NCI-H2227 (cell line): Measurements from ENCODE around the gene FRK.
"Not testable (repeated sequence)": the region's sequence is repeated elsewhere in the genome, so short reads cannot be mapped to it uniquely, and the experiment has no call there.

Experiments used
- DNase-seq: peaks from one replicate; lab custom pipeline; 2025; ENCODE audit not compliant: unreplicated experiment; lab: John Stamatoyannopoulos, UW

The FRK gene, protein sequence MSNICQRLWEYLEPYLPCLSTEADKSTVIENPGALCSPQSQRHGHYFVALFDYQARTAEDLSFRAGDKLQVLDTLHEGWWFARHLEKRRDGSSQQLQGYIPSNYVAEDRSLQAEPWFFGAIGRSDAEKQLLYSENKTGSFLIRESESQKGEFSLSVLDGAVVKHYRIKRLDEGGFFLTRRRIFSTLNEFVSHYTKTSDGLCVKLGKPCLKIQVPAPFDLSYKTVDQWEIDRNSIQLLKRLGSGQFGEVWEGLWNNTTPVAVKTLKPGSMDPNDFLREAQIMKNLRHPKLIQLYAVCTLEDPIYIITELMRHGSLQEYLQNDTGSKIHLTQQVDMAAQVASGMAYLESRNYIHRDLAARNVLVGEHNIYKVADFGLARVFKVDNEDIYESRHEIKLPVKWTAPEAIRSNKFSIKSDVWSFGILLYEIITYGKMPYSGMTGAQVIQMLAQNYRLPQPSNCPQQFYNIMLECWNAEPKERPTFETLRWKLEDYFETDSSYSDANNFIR

DNA sequence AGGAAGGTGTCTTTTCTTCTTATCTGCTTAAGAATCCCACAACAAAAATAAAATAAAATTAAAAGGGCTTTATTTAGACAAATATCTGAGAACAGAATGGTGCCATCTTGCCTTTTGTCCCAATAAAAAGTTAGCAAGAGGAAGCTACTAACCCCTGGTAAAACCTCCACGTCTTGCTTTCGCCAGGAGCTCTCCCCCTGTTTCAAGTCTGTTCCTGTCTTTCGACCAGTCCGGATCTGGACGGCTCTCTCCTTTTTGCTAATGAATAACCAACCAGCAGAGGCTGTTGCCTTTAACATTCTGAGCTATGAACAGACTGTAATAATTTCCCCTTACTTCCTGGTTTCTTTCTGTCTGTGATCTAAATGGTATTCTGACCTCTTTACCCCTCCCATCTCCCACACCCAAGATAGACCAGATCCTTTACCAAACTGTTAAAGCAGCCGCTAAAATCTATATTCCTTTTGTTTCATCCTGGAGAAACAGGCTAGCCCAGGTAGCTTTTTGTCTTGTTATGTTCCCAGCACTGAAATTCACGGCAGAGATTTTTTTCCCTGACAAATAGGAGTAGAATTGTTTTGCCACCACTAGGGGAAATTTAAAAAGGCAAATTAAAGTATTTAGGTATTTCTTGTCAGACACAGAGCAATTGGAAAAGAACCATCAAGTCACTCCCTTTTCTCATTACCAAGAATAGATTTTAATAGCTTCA lies at the start of gene FRK:
Gene FRK, minus strand, starts transcription at position 320 of the 712 bp plus-strand sequence. CDS start 580 bp downstream, outside the sequence.
- DNase-seq: peak; percentile 11

DNA sequence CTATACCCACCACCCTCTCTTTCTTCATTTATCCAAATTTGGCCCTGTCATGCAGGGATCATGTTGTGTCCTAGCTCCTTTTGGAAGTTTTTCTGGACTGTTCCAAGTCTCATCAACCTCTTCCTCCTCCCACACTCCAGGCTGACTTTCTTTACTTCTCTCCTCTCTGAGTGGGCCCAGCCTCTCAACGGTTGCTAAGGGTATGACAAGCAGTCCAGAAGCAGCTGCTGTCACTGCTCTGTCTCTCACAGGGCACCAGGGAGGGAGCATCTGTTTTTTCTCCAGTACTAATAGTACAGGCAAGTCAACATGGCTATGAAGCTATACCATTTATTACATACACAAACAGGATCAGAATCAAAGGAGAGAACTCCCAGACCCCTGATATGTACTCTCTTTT lies 48.1 kb upstream of the FRK start:
- no peak for DNase-seq

DNA sequence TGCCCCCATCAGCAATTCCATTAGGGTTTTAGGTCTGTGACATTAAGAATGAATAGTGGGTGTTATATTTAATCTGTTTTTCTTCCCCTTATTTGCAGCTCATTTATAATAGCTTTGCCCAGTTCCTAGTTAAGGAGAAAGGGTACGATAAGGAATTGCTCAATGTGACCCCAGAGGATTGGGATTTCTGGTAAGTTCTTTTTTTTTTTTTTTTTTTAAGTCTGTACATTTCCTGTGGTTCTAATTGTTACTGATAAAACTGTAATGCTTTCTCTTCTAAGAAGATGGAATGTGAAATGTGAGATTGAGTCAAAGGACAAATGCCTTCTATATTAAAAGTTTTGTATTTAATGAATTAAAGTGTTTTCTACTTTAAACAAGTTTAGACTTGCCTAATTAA lies 45.5 kb upstream of the FRK start:
- no peak for DNase-seq

DNA sequence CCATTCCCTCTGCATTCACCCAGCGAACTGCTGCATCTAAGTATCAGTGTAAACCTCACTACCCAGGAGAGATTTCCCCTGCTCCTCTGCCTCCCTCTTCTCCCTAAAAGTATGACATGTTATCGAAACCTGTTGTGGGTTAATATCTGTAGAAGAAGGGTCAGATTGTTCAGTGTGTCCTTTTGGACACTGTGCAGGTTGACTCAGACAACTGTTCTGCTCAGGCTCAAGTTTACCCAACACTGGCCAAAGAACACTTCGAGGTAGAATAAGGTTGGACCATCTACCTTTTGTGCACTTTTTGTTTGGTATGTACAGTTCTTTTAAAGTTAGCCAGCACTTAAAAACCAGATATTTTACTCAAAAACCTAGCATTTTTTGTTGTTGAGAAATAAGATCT lies 44.6 kb upstream of the FRK start:
- no peak for DNase-seq

DNA sequence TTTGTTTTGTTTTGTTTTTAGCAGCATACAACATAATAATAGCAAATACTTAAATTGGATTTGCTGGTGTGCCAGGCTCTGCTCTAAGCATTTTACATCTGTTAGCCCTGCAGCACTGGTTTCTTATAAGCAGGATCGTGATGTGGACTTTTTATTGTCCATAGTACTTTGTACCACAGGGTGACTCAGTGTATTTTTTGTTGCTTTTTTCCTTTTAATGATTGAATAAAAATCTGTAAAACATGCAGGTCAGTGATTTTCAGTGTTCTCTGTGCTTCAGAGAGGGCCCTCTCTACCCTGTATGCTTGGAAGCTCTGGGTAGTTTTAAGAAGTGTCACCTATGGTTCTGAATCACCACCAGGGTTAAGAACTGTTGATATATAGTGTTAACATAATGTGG lies 43.9 kb upstream of the FRK start:
- DNase-seq: no peak

DNA sequence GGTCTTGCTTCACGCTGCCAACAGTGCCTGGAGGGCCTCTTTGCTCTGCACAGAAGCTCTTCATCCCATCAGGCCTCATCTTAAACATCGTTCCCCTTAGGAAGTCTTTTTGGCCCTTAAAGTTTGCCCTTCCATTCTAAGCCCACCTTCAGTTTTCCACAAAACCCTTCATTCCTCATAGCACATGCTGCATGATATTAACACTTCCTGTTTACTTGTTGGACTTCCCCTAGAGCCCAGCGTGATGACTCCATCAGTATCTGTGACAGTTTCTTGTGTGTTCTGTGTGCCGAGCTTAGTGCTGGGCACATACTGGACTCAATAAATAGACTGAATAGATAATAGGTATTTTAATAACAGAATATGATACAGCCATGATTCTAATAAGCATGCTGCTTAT lies 42.2 kb upstream of the FRK start:
- no peak for DNase-seq

DNA sequence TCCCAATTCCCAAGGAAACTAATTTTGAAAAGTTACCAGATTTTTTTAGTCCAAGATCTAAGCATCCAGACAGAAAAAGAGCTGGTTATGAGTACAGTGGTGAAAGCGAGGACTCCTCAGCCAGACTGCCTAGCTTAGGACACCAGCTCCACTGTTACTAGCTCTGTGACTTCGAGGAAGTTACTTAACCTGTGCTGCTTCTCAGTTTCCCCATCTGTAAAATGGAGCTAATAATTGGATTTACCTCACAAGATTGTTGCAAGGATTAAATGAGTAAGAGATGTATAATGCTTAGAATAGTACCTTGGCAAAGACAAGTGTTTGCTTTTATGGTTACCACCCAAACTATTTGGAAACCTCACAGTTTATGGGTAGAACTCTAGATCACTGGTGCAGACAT lies 41.1 kb upstream of the FRK start:
- DNase-seq: no peak

DNA sequence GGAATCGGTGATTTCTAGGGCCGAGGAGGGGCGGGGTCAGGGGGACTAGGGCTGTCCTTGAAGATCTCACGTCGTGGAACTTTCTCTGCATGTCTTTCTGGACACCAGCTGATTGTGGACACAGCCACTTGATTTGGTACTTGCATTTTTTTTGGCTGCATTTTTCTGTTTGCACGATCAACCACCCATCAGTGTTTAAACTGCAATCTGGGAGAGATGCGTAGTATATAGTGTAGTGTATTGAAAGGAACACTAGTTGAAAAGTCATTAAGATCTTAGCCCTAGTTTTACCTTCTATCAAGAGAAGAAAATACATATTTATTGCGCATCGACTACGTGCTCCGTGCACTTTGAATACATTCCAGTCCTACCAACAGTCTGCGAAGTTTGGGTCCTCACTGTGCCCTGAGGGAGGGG lies 40.6 kb upstream of the FRK start:
- DNase-seq: no peak

DNA sequence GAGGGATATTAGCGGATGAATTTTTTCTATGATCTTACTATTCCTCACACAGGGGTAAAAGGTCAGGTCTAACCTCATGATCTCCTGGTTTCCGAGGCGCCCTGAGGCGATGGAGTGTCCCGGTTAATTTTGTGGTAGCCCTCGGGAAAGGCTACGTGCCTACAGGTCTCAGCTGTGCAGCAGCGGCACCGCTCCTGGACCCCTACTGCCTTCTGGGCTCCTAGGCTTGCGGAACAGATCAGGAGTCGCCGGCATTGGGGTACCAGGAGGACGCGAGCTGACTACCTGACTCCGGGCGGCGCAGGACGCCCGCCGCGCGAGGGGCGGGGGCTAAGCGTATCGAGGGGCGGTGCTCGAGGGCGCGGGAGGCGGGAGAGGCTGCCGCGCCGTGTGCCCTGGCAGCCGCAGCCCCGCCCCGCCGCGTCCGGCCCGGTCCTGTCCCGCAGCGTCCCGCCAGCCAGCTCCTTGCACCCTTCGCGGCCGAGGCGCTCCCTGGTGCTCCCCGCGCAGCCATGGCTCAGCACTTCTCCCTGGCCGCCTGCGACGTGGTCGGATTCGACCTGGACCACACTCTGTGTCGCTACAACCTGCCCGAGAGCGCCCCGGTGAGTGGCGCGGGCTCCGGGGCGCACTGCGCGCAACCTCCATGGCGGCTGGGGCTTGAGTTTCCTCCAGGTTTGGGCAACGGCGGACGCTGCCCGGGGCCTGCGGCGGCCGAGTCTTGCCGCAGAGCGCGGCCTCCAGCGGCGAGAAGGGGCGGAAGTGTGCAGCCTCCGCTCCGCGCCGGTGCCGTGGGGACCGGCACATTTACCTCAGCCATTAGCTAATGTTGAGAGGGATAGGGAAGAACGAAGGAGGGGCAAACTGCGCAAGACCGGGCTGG lies 40.0 kb upstream of the FRK start, which contains the start of gene NT5DC1:
Gene NT5DC1, plus strand, starts transcription at position 435 of the 883 bp plus-strand sequence. Its CDS starts 78 bp downstream, at position 513.
- DNase-seq: peak; percentile 83

DNA sequence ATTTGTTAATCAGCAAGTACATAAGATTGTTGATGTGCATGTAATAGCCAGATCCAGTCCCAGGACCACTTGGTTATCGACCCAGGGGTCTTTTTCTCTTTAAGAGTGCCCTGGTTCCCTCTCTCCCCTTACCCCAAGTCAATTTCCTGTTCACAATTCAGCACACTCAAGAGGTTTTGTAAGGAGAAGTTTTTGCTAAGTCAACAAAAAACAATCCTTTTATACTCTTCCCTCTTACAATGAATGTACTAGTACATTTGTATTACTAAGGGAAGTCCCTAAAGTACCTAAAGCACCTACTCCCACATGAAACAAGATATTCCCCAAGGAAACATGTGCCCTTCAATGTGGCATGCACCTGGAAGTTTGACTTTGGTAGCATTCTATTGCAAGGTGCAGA lies 38.3 kb upstream of the FRK start:
- DNase-seq: no peak

DNA sequence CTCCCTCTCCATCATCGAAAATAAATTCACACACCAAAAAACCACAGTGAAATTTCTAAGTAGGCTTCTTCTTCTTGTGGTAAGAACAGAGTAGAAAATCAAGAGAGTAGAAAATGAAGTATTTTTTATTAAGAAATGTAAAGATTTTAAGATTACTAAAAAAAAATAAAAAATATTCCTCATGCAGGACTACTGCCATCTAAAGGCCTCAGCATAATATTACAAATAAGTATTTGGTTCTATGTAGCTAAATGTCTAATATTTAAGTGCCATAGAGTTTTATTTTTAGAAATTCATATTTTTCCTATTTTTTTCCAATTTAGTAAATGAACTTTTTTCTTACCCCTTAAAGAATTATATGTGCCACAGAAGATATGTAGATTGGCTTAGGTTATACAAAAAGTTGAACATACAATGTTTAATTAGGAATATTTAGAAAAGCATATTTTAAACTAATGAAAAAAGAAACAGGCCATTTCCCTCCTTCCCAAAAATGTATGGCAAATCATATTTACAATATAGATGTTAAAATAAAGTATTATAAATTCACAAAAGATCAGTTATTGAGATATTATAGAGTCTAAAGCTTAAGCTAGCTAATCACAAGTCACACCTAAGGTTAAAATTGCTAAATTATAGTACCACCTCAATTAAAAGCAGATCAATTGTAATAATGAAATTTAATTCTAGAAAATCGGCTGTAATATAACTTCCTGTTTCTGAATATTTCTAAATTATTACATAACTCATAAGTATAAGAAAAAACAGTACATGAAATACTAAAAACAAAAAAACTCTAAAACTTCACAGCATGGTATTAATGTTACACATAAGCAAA lies 36.5 kb upstream of the FRK start:
- no peak for DNase-seq

DNA sequence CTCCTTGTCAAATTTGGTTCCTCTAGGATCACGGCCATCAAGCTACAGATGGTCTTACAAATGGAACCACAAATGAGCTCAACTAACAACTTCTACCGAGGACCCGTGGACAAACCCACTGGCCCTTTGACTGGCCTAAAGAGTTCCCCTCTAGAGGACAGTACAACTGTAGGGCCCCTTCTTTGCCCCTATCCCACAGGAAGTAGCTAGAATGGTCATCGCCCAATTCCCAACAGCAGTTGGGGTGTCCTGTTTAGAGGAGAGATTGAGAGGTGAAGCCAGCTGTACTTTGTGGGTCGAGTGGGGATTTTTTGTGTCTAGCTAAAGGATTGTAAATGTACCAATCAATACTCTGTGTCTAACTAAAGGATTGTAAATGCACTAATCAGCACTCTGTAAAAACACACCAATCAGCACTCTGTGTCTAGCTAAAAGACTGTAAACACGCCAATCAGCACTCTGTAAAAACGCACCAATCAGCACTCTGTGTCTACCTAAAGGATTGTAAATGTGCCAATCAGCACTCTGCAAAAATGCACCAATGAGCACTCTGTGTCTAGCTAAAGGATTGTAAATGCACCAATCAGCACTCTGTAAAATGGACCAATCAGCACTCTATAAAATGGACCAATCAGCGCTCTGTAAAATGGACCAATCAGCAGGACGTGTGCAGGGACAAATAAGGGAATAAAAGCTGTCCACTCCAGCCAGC lies 35.5 kb upstream of the FRK start:
- DNase-seq: not testable (repeated sequence)

DNA sequence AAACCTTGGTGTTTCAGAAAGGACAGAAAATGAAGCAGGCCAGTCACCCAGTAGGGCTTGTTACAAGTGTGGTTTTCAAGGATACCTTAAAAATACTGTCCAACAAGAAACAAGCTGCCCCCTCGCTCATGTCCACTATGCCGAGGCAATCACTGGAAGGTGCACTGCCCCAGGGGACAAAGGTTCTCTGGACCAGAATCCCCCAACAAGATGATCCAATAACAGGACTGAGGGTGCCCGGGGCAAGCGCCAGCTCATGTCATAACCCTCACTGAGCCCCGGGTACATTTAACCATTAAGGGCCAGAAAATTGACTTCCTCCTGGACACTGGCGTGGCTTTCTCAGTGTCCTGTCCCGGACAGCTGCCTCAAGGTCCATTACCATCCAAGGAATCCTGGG lies 33.4 kb upstream of the FRK start:
- DNase-seq: no peak

DNA sequence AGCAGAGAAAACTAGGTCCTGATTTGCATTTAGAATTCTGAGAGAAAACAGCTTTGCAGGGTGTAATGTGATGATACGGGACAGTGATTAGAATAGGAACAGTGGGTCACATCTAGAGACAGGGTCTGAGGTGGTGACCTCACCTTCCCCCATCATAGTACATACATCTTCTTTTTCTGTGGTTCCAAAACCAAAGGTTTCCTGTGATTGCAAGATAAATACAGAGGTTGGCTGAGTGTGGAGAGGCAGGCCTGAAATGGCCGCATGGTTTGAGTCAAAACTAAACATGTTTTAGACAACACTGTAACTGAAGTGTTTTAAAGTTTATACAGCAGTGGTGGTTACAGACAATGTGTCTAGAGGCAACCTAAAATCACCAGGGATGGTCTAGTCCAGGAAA lies 29.6 kb upstream of the FRK start:
- DNase-seq: no peak

DNA sequence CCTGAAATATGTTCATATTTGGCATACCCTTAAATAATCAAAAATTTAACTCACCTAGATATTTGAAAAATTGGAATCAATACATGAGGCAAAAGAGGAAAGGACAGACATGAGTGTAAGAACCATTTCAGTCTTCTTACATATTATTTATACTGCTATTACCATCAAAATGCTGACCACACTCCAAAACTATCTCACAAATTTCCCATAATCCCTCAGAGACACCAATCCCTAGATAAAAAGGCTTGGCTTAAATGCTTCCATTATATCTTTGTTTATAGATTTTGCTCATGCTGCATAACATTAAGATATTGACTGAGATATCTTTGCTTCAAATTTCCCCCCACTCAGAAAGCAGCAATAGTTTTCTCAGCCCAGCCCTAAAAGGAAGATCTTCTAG lies 28.3 kb upstream of the FRK start:
- no peak for DNase-seq

DNA sequence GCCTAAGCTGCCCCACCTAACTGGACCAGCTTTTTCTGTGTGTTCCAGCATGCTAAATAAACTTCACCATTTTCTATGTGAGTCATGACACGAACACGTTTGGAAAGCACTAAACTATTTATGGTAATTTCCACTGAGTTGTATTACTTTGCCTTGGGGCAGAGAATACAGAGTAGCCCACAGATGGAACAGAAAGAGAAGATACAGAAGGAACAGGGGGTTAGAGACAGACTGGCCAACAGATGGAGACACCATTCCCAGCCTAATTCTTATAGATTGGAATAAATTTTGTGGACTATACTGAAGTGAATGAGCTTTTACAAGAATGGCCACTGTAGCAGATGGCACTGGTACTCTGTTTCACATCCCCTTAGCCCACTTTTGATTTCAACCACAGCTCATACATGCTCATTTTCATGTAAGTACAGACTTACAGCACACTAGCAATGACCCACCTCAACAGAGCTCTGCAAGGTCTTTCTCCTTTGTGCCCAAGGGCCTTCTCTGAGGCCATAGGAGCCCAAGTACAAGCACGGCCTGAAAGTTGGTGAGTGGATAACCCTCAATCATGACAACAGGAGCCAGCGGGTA lies 26.8 kb upstream of the FRK start:
- DNase-seq: no peak

DNA sequence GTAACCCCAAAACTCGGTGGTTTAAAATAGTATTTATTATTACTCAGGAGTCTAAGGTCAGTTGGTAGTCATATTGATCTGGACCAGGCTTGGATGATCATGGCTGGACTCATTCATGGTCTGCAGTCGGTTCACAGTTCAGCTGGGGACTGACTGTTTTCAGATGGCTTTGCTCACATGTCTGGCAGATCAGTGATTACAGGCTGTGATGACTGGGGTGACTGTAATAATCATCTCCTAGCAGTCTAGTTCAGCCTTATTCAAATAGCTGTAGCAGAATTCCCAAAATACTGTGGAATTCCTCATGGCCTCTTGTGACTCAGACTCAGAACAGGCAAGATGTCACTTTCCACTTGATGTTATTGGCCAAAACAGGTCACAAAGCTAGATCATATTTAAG lies 23.6 kb upstream of the FRK start:
- DNase-seq: no peak

DNA sequence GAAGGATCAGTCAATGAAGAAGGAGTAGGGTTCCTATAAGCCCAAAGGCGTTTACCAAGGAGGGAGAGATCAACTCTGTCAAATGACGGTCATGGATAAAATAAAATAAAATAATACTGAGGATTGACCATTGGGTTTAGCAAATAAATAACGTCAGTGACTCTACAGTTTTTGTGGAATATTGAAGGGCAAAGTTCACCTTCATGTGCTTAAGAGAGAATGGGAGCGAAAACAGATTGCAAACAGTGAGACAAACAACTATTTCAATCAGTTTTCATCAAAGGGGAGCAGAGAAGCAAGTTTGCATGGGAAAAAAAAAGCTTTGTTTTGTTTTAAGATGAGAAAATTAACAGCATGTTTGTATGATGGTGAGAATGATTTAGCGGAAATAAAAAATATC lies 22.4 kb upstream of the FRK start:
- DNase-seq: no peak

DNA sequence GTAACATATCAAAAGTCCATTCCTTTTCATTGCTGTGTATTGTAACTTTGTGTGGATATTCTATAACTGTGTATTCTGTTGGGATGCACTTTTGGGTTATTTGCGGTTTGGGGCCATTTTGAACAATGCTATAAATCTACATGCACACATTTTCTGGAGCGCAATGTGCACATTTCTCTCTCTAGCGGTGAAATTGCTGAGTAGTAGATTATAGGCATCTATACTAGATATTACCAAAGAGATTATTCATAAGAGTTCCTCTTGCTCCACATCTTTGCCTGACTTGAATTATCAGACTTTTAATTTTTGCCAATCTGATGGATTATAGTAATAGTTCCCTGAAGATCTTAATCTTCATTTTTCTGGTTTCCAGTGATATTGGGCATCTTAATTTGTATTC lies 18.3 kb upstream of the FRK start:
- DNase-seq: no peak
